Endothelial cell of umbilical vein (primary cell): ENCODE results near the gene MEIOSIN. TPM values are rescaled to one million over a fixed set of nuclear protein-coding genes. Genes with fewer than 3 reads are reported as not detected.

Experiments used
- BruUV-seq: library from RNA; stranded (reverse); fragments of 400-500 nt; replicated peaks from 2 replicates; lab custom pipeline; 2021; lab: Mats Ljungman, UMichigan
- CTCF ChIA-PET: fragments of 300-600, 350-600 bp; sonication (Branson Sonifier 250); formaldehyde crosslinking; loops from one replicate; lab custom pipeline; 2021; ENCODE audit warnings: antibody characterized with exemption, inconsistent platforms; lab: Charles Lee
- POLR2A ChIA-PET: fragments of 300-600, 350-600 bp; sonication (Branson Sonifier 250); formaldehyde crosslinking; loops from one replicate; lab custom pipeline; 2021; ENCODE audit warnings: antibody characterized with exemption, inconsistent platforms; lab: Charles Lee
- DNase-seq: peaks from one replicate; pipeline ENCODE4 v3.0.0-alpha.2; 2011; ENCODE audit warnings: low read depth, low spot score
- FAIRE-seq: peaks from 2 replicates; lab custom pipeline; 2011; peaks lifted over from hg19 to GRCh38; lab: Jason Lieb, UNC
- H2AFZ ChIP-seq: 2 replicates; pipeline ENCODE4 v1.6.0; 2012; ENCODE audit warnings: low read depth, low read length, control low read depth, inconsistent platforms
- H3K27ac ChIP-seq: 2 replicates; pipeline ENCODE4 v1.5.1; 2011; ENCODE audit warnings: low read depth, mild to moderate bottlenecking, control low read depth, low read length, moderate library complexity; ENCODE audit not compliant: insufficient read depth
- H3K27me3 ChIP-seq, 2 experiments: 2 replicates each; pipeline versions ENCODE4 v1.6.0 to v1.6.1; 2011; ENCODE audit warnings: low read length in 2 of 2, mixed read lengths in 1 of 2; ENCODE audit not compliant: control insufficient read depth in 2 of 2, insufficient read depth in 2 of 2
- H3K36me3 ChIP-seq, 2 experiments: 2 replicates in 1 of 2; 3 replicates in 1 of 2; pipeline ENCODE4 v1.5.1; 2011; ENCODE audit warnings: low read length in 2 of 2, mild to moderate bottlenecking in 1 of 2, moderate library complexity in 1 of 2; ENCODE audit not compliant: control insufficient read depth in 2 of 2, insufficient read depth in 2 of 2; ENCODE audit errors: extremely low read depth in 1 of 2
- H3K4me1 ChIP-seq: 3 replicates; pipeline ENCODE4 v1.5.1; 2011; ENCODE audit warnings: mild to moderate bottlenecking, low read length; ENCODE audit not compliant: control insufficient read depth, insufficient read depth; ENCODE audit errors: extremely low read depth
- H3K4me2 ChIP-seq: 2 replicates; pipeline ENCODE4 v1.6.1; 2011; ENCODE audit warnings: low read length, control low read depth, mixed read lengths; ENCODE audit not compliant: insufficient read depth
- H3K4me3 ChIP-seq, 3 experiments: fragments of 200-600 bp in 1 of 3; sonication (generic), shearing (Covaris generic) in 1 of 3; replicated peaks in 1 of 3; 2 replicates each; pipeline ENCODE4 v1.5.1; 2011 to 2016; ENCODE audit warnings: control low read depth in 3 of 3, low read length in 3 of 3, mild to moderate bottlenecking in 2 of 3, inconsistent platforms in 1 of 3, low read depth in 1 of 3, moderate library complexity in 1 of 3; ENCODE audit not compliant: insufficient read depth in 1 of 3
- H3K79me2 ChIP-seq: 2 replicates; pipeline ENCODE4 v1.6.0; 2012; ENCODE audit warnings: low read length, inconsistent platforms; ENCODE audit not compliant: control insufficient read depth, insufficient read depth
- H3K9ac ChIP-seq: replicated peaks from 2 replicates; pipeline ENCODE3; 2011; ENCODE audit warnings: low read length, control low read depth; ENCODE audit not compliant: insufficient read depth; ENCODE audit errors: extremely low read depth
- H3K9me1 ChIP-seq: replicated peaks from 3 replicates; pipeline ENCODE4 v1.6.0; 2011; ENCODE audit warnings: mild to moderate bottlenecking, low read length; ENCODE audit not compliant: control insufficient read depth, insufficient read depth; ENCODE audit errors: extremely low read depth
- H3K9me3 ChIP-seq: replicated peaks from 2 replicates; pipeline ENCODE4 v1.5.1; 2012; ENCODE audit warnings: low read length, inconsistent platforms; ENCODE audit not compliant: control insufficient read depth, insufficient read depth
- H4K20me1 ChIP-seq: replicated peaks from 2 replicates; pipeline ENCODE3; 2011; ENCODE audit warnings: mild to moderate bottlenecking, low read length; ENCODE audit not compliant: control insufficient read depth, insufficient read depth; ENCODE audit errors: extremely low read depth
- CTCF ChIP-seq, 2 donors: IDR thresholded peaks; 1 replicate in 1 of 2; 2 replicates in 1 of 2; pipeline ENCODE4 v1.5.1; 2011; ENCODE audit warnings: low read length in 2 of 2, mild to moderate bottlenecking in 2 of 2, moderate library complexity in 2 of 2, control low read depth in 1 of 2, inconsistent platforms in 1 of 2, low read depth in 1 of 2; ENCODE audit not compliant: insufficient read depth in 1 of 2; ENCODE audit errors: extremely low read depth in 1 of 2
- EZH2 ChIP-seq: IDR thresholded peaks from 2 replicates; pipeline ENCODE4 v1.6.1; 2012; ENCODE audit warnings: borderline replicate concordance, low read depth, mild to moderate bottlenecking, moderate library complexity, low read length, inconsistent platforms; ENCODE audit not compliant: severe bottlenecking
- POLR2AphosphoS5 ChIP-seq: IDR thresholded peaks from 2 replicates; pipeline ENCODE4 v1.6.1; 2012; ENCODE audit warnings: low read depth, mild to moderate bottlenecking, control low read depth, low read length, moderate library complexity; ENCODE audit not compliant: insufficient read depth
- dilution Hi-C: fragments of 300-500 bp; cut with MboI; formaldehyde crosslinking; loops from one replicate; pipeline ENCODE4 v1.15.0; 2019; ENCODE audit warnings: low sequenced_read_pairs; ENCODE audit not compliant: extremely low pct_ligation_motif_present
- intact Hi-C: fragments of 100-400 bp; cut with micrococcal nuclease; formaldehyde crosslinking; loops from one replicate; pipeline ENCODE4 v1.10.0; 2022
- polyA plus RNA-seq, 4 experiments: library from polyadenylated mRNA; depleted of rRNA in 3 of 4; stranded (reverse) in 3 of 4; unstranded in 1 of 4; fragments of >200 nt; gene quantifications; 2 replicates each; pipeline versions ENCODE4 v1.2.1 to v1.2.3, GENCODE V29; 2011 to 2012; ENCODE audit warnings: missing spikeins in 1 of 4
- total RNA-seq: library from RNA; stranded (reverse); gene quantifications from 2 replicates; pipeline ENCODE4 v1.2.3, GENCODE V29; 2021

Gene MEIOSIN
- total and polyA plus RNA-seq, 2 donors (not counting 3 experiments of a cell fraction or from before 2014, with no cell fraction given), result not detected

GRCh38 chr19:45779231-45780145 is 46.2 kb downstream of the MEIOSIN start:
- no TSS peak for BruUV-seq
- ChIA-PET CTCF (interaction anchor here (0.6 to 5.0 kb wide), 7 partner anchors 9 to 87 kb away, joined by 4 to 66 read pairs (median 6); partner anchors contain the start of genes DMWD, QPCTL, SIX5 and SNRPD2), POLR2A (interaction anchor here (1.0 kb wide), 1 partner anchor 10 kb away, joined by 5 read pairs; the partner anchor contains the start of gene SIX5)
- Histone ChIP-seq H4K20me1 (no peaks in the 10 kb centered on the region), H3K27me3 (no peaks in the 10 kb centered on the region), H3K27ac (no peak overlapping the region), H3K36me3 (peaks cover 3 to 15% of the 10 kb centered on the region in 2 experiments), H3K4me1 (peaks cover 5% of the 10 kb centered on the region), H2AFZ (no peak overlapping the region), H3K4me3 (no peak overlapping the region), H3K9me1 (no peaks in the 10 kb centered on the region), H3K9ac (no peak overlapping the region), H3K9me3 (no peaks in the 10 kb centered on the region), H3K4me2 (no peak overlapping the region), H3K79me2 (no peaks in the 10 kb centered on the region)
- DNase-seq, result peak; percentile 84
- FAIRE-seq, result peak; percentile 69
- dilution Hi-C loops, result no loop called here
- intact Hi-C loops, result loop anchor here (1.0 kb wide), 1 partner anchor 9 kb away; no protein-coding TSS in a partner anchor
- TF ChIP-seq POLR2AphosphoS5, result no peak
- no peak for TF ChIP-seq EZH2
- peak; percentile 51 to 67 for TF ChIP-seq CTCF (IDR thresholded peaks at IDR 0.05; ENCODE audit: extremely low read depth in 1 of 2, insufficient read depth in 1 of 2, low read depth in 1 of 2, low read length in 2 of 2)
